Tibial nerve (tissue), 3 donors: ENCODE results near the gene EPN1.

Experiments used
- POLR2A ChIP-seq, 2 donors: fragments of 450-650 bp; IDR thresholded peaks; one replicate each; pipeline ENCODE4 v1.6.1; 2017; ENCODE audit warnings: antibody characterized with exemption in 2 of 2, mild to moderate bottlenecking in 2 of 2, moderate library complexity in 2 of 2
- TF ChIP-seq, protein P1 (sequence below), 5 experiments: fragments of 200-600 bp in 3 of 5; fragments of 450-650 bp in 2 of 5; sonication (generic) in 3 of 5; IDR thresholded peaks; one replicate each; pipeline ENCODE4 v1.5.1; 2016 to 2019; ENCODE audit warnings: antibody characterized with exemption in 5 of 5, mild to moderate bottlenecking in 3 of 5, moderate library complexity in 2 of 5

DNA sequence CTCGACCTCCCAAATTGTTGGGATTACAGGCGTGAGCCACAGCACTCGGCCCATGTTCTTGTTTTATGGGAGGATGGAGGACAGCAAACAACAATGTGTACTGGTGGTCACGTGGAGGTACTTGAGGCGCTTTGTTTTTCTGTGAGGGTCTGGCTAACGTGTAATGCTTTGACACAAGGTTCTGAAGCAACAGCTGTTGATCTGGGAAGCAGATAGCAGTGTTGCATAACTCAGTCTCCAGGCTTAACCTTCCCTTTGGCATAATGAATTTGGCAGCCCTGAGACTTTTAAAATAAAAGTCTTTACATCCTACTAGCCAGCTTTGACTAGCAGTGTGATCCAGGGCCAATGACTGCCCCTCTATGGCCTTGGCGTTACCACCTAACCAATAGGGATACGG, 41.2 kb upstream of the EPN1 start:
- no peak for TF ChIP-seq POLR2A (IDR thresholded peaks at IDR 0.05)
- TF ChIP-seq, protein P1, sequence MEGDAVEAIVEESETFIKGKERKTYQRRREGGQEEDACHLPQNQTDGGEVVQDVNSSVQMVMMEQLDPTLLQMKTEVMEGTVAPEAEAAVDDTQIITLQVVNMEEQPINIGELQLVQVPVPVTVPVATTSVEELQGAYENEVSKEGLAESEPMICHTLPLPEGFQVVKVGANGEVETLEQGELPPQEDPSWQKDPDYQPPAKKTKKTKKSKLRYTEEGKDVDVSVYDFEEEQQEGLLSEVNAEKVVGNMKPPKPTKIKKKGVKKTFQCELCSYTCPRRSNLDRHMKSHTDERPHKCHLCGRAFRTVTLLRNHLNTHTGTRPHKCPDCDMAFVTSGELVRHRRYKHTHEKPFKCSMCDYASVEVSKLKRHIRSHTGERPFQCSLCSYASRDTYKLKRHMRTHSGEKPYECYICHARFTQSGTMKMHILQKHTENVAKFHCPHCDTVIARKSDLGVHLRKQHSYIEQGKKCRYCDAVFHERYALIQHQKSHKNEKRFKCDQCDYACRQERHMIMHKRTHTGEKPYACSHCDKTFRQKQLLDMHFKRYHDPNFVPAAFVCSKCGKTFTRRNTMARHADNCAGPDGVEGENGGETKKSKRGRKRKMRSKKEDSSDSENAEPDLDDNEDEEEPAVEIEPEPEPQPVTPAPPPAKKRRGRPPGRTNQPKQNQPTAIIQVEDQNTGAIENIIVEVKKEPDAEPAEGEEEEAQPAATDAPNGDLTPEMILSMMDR (IDR thresholded peaks at IDR 0.05) = no peak
